Astrocyte (in vitro differentiated cells and primary cell): ENCODE measurements around the gene ATN1.
"Not testable (repeated sequence)": the region's sequence is repeated elsewhere in the genome, so short reads cannot be mapped to it uniquely, and the experiment has no call there.

ENCODE experiments used
- CTCF ChIP-seq: IDR thresholded peaks from 2 replicates; pipeline ENCODE4 v1.5.1; 2011; ENCODE audit warnings: low read depth, mild to moderate bottlenecking, inconsistent platforms, low read length, moderate library complexity; ENCODE audit not compliant: insufficient read depth
- EZH2 ChIP-seq: IDR thresholded peaks from 2 replicates; pipeline ENCODE4 v1.6.1; 2012; ENCODE audit warnings: mild to moderate bottlenecking, low read length, inconsistent platforms; ENCODE audit not compliant: insufficient read depth

GRCh38 chr12:6886206-6886999, 41.4 kb upstream of the ATN1 start:
- not testable (repeated sequence) for TF ChIP-seq CTCF, EZH2
